Neural cell (in vitro differentiated cells): ENCODE measurements around the gene MAST4. TPM values are rescaled to one million over a fixed set of nuclear protein-coding genes. Genes with fewer than 3 reads are reported as not detected.

Experiments
- H2AFZ ChIP-seq: fragments of 200-600, 300-800 bp; sonication (generic), shearing (Covaris generic); 2 replicates; pipeline ENCODE4 v1.6.0; 2014; ENCODE audit warnings: low read depth, mild to moderate bottlenecking, antibody characterized with exemption, low read length, moderate library complexity
- H3F3A ChIP-seq: fragments of 200-600 bp; shearing (Covaris generic); 2 replicates; pipeline ENCODE4 v1.6.1; 2016; ENCODE audit warnings: mild to moderate bottlenecking, moderate library complexity, mixed read lengths, antibody characterized with exemption, low read length; ENCODE audit not compliant: insufficient read depth, poor library complexity, severe bottlenecking
- H3K27ac ChIP-seq: fragments of 200-600, 300-800 bp; sonication (generic), shearing (Covaris generic); 2 replicates; pipeline ENCODE4 v1.5.1; 2014; ENCODE audit warnings: mild to moderate bottlenecking, low read length, moderate library complexity
- H3K27me3 ChIP-seq: fragments of 300-800, 200-600 bp; sonication (generic), shearing (Covaris generic); 2 replicates; pipeline ENCODE4 v1.6.0; 2014; ENCODE audit warnings: mild to moderate bottlenecking, low read depth, low read length, moderate library complexity; ENCODE audit not compliant: insufficient read depth
- H3K36me3 ChIP-seq: fragments of 300-800, 200-600 bp; sonication (generic), shearing (Covaris generic); 2 replicates; pipeline ENCODE4 v1.5.1; 2014; ENCODE audit warnings: mild to moderate bottlenecking, antibody characterized with exemption, low read length, moderate library complexity; ENCODE audit not compliant: insufficient read depth
- H3K4me2 ChIP-seq: fragments of 300-800, 200-600 bp; sonication (generic), shearing (Covaris generic); 2 replicates; pipeline ENCODE4 v1.6.0; 2014; ENCODE audit warnings: mild to moderate bottlenecking, low read length
- H3K4me3 ChIP-seq: fragments of 300-800, 200-600 bp; sonication (generic), shearing (Covaris generic); 2 replicates; pipeline ENCODE4 v1.5.1; 2014; ENCODE audit warnings: mild to moderate bottlenecking, low read length, moderate library complexity
- H3K79me2 ChIP-seq: fragments of 200-600 bp; shearing (Covaris generic); replicated peaks from 2 replicates; pipeline ENCODE4 v1.6.0; 2014; ENCODE audit warnings: mild to moderate bottlenecking, low read length, moderate library complexity; ENCODE audit not compliant: insufficient read depth
- H3K9ac ChIP-seq: fragments of 300-800, 200-600 bp; sonication (generic), shearing (Covaris generic); 2 replicates; pipeline ENCODE4 v1.6.1; 2016; ENCODE audit warnings: mild to moderate bottlenecking, low read length, mixed read lengths
- H3K9me2 ChIP-seq: fragments of 200-600 bp; shearing (Covaris generic); 2 replicates; pipeline ENCODE4 v1.6.1; 2016; ENCODE audit warnings: mild to moderate bottlenecking, low read length, mixed read lengths; ENCODE audit not compliant: insufficient read depth
- H3K9me3 ChIP-seq: fragments of 200-600, 300-800 bp; sonication (generic), shearing (Covaris generic); 2 replicates; pipeline ENCODE4 v1.6.1; 2016; ENCODE audit warnings: mild to moderate bottlenecking, mixed run types, low read length, moderate library complexity, mixed read lengths
- H4K20me1 ChIP-seq: fragments of 200-600 bp; shearing (Covaris generic); 2 replicates; pipeline ENCODE4 v1.6.1; 2016; ENCODE audit warnings: mild to moderate bottlenecking, mixed run types; ENCODE audit not compliant: insufficient read depth
- CTCF ChIP-seq: fragments of 450-650 bp; IDR thresholded peaks from 2 replicates; pipeline ENCODE4 v1.5.1; 2014; ENCODE audit warnings: antibody characterized with exemption, mild to moderate bottlenecking, moderate library complexity; ENCODE audit not compliant: poor library complexity, severe bottlenecking
- EP300 ChIP-seq: fragments of 450-650 bp; conservative IDR thresholded peaks from 2 replicates; pipeline ENCODE4 v1.6.1; 2014; ENCODE audit warnings: antibody characterized with exemption, mild to moderate bottlenecking, moderate library complexity; ENCODE audit not compliant: poor library complexity, severe bottlenecking
- EZH2 ChIP-seq: fragments of 200-600, 300-800 bp; shearing (Covaris generic), sonication (generic); IDR thresholded peaks from 2 replicates; pipeline ENCODE4 v1.6.1; 2014; ENCODE audit warnings: antibody characterized with exemption, low read length, borderline replicate concordance, mild to moderate bottlenecking; ENCODE audit not compliant: insufficient read depth, poor library complexity, severe bottlenecking
- MXI1 ChIP-seq: fragments of 450-650 bp; conservative IDR thresholded peaks from 2 replicates; pipeline ENCODE4 v1.6.1; 2014; ENCODE audit warnings: antibody characterized with exemption, mild to moderate bottlenecking; ENCODE audit not compliant: poor library complexity, severe bottlenecking
- POLR2AphosphoS5 ChIP-seq: IDR thresholded peaks from 2 replicates; pipeline ENCODE4 v1.6.1; 2012
- RAD21 ChIP-seq: fragments of 450-650 bp; conservative IDR thresholded peaks from 2 replicates; pipeline ENCODE4 v1.6.1; 2014; ENCODE audit warnings: antibody characterized with exemption, mild to moderate bottlenecking, moderate library complexity
- SMC3 ChIP-seq: fragments of 450-650 bp; conservative IDR thresholded peaks from 2 replicates; pipeline ENCODE4 v1.6.1; 2014; ENCODE audit warnings: antibody characterized with exemption, mild to moderate bottlenecking, moderate library complexity; ENCODE audit not compliant: poor library complexity
- TAF1 ChIP-seq: IDR thresholded peaks from 2 replicates; pipeline ENCODE4 v1.6.1; 2012; ENCODE audit warnings: low read depth
- polyA plus RNA-seq: library from polyadenylated mRNA; depleted of rRNA; stranded (reverse); fragments of >200 nt; gene quantifications from 2 replicates; pipeline ENCODE4 v1.2.3, GENCODE V29; 2014
- TF ChIP-seq, protein P1 (sequence below): IDR thresholded peaks from 2 replicates; pipeline ENCODE4 v1.6.1; 2012; ENCODE audit warnings: borderline replicate concordance

MAST4 gene
- polyA plus RNA-seq, 1 donor from 2014 or later = 2.3 TPM

GRCh38 chr5:67165526-67166459, 569.6 kb downstream of the MAST4 start:
- TF ChIP-seq CTCF (peak; percentile 18), EP300 (no peak)
- Histone ChIP-seq H3K9me2 (no peaks in the 10 kb centered on the region), H4K20me1 (no peaks in the 10 kb centered on the region), H3K4me2 (no peak overlapping the region), H3K27ac (no peak overlapping the region), H3K27me3 (no peaks in the 10 kb centered on the region), H3K36me3 (no peaks in the 10 kb centered on the region), H3K79me2 (no peaks in the 10 kb centered on the region), H2AFZ (no peak overlapping the region), H3K9ac (no peak overlapping the region), H3F3A (no peaks in the 10 kb centered on the region), H3K9me3 (no peaks in the 10 kb centered on the region), H3K4me3 (no peak overlapping the region)

DNA sequence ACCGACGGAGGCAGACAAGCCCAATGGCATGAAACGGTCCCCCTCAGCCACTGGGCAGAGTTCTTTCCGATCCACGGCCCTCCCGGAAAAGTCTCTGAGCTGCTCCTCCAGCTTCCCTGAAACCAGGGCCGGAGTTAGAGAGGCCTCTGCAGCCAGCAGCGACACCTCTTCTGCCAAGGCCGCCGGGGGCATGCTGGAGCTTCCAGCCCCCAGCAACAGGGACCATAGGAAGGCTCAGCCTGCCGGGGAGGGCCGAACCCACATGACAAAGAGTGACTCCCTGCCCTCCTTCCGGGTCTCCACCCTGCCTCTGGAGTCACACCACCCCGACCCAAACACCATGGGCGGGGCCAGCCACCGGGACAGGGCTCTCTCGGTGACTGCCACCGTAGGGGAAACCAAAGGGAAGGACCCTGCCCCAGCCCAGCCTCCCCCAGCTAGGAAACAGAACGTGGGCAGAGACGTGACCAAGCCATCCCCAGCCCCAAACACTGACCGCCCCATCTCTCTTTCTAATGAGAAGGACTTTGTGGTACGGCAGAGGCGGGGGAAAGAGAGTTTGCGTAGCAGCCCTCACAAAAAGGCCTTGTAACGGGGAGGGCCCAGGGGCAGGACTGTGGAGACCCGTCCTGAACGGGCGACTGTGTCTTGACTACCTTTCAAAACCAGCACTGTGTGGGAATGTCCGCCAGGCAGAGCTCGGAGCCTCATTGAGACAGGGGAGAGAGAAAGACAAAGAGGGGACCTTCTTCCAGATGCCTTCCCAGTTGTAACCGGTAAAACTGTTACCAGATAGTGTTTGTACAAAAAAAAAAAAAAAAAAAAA, 570.5 kb downstream of the MAST4 start:
- Histone ChIP-seq H3K27ac (no peak overlapping the region), H2AFZ (no peak overlapping the region), H3K36me3 (no peaks in the 10 kb centered on the region), H3K27me3 (no peaks in the 10 kb centered on the region), H4K20me1 (no peaks in the 10 kb centered on the region), H3K9me2 (no peaks in the 10 kb centered on the region), H3K79me2 (no peaks in the 10 kb centered on the region), H3K9ac (no peak overlapping the region), H3K9me3 (no peaks in the 10 kb centered on the region), H3F3A (no peaks in the 10 kb centered on the region), H3K4me3 (no peak overlapping the region), H3K4me2 (no peak overlapping the region)
- TF ChIP-seq RAD21 (no peak), POLR2AphosphoS5 (no peak), MXI1 (no peak), SMC3 (no peak), EZH2 (no peak), EP300 (no peak), CTCF (no peak), TAF1 (no peak)
- TF ChIP-seq, protein P1, sequence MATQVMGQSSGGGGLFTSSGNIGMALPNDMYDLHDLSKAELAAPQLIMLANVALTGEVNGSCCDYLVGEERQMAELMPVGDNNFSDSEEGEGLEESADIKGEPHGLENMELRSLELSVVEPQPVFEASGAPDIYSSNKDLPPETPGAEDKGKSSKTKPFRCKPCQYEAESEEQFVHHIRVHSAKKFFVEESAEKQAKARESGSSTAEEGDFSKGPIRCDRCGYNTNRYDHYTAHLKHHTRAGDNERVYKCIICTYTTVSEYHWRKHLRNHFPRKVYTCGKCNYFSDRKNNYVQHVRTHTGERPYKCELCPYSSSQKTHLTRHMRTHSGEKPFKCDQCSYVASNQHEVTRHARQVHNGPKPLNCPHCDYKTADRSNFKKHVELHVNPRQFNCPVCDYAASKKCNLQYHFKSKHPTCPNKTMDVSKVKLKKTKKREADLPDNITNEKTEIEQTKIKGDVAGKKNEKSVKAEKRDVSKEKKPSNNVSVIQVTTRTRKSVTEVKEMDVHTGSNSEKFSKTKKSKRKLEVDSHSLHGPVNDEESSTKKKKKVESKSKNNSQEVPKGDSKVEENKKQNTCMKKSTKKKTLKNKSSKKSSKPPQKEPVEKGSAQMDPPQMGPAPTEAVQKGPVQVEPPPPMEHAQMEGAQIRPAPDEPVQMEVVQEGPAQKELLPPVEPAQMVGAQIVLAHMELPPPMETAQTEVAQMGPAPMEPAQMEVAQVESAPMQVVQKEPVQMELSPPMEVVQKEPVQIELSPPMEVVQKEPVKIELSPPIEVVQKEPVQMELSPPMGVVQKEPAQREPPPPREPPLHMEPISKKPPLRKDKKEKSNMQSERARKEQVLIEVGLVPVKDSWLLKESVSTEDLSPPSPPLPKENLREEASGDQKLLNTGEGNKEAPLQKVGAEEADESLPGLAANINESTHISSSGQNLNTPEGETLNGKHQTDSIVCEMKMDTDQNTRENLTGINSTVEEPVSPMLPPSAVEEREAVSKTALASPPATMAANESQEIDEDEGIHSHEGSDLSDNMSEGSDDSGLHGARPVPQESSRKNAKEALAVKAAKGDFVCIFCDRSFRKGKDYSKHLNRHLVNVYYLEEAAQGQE = no peak
